AG09319 (cell line): ENCODE measurements around the gene SULT2B1.
"Not testable (repeated sequence)": the region's sequence is repeated elsewhere in the genome, so short reads cannot be mapped to it uniquely, and the experiment has no call there.

Experiments used
- DNase-seq: peaks from one replicate; pipeline ENCODE4 v3.0.0-alpha.2; 2010; ENCODE audit warnings: low read depth; ENCODE audit errors: extremely low read depth
- CTCF ChIP-seq: IDR thresholded peaks from 2 replicates; pipeline ENCODE4 v1.5.1; 2011; ENCODE audit warnings: low read depth, mild to moderate bottlenecking, inconsistent platforms, low read length, moderate library complexity

The SULT2B1 gene

GRCh38 chr19:48630296-48631063 lies 78.5 kb downstream of the SULT2B1 start:
- no peak for DNase-seq
- no peak for TF ChIP-seq CTCF

GRCh38 chr19:48631225-48631624 lies 79.3 kb downstream of the SULT2B1 start:
- DNase-seq: no peak

GRCh38 chr19:48632286-48632685 lies 80.3 kb downstream of the SULT2B1 start:
- not testable (repeated sequence) for DNase-seq

More at GRCh38 chr19:48631225-48631624, 79.3 kb downstream of the SULT2B1 start:
- no peak for TF ChIP-seq CTCF

- no peak for TF ChIP-seq CTCF
- no peak for DNase-seq
Observed at GRCh38 chr19:48632692-48633147, 80.7 kb downstream of the SULT2B1 start.

- TF ChIP-seq CTCF: no peak
- DNase-seq: no peak
Observed at GRCh38 chr19:48633148-48634035, 81.4 kb downstream of the SULT2B1 start.

- no peak for TF ChIP-seq CTCF
- no peak for DNase-seq
Observed at GRCh38 chr19:48634036-48634342, 82.0 kb downstream of the SULT2B1 start.

- peak; percentile 87 for DNase-seq
- TF ChIP-seq CTCF: no peak
Observed at GRCh38 chr19:48634424-48635262, 82.7 kb downstream of the SULT2B1 start.
